GM08714 (cell line): ENCODE results near the gene LEPROT.
A peak's percentile ranks its signal among the peaks of the same experiment; 100 is the strongest.

Experiments
- H3K4me3 ChIP-seq: fragments of 200-500 bp; sonication (Bioruptor generic); 2 replicates; pipeline ENCODE4 v1.5.1; 2014; ENCODE audit warnings: mild to moderate bottlenecking, low read length, inconsistent platforms
- ZNF274 ChIP-seq: IDR thresholded peaks from 2 replicates; pipeline ENCODE4 v1.6.1; 2012; ENCODE audit warnings: mild to moderate bottlenecking, low read depth, low read length

The LEPROT gene

DNA sequence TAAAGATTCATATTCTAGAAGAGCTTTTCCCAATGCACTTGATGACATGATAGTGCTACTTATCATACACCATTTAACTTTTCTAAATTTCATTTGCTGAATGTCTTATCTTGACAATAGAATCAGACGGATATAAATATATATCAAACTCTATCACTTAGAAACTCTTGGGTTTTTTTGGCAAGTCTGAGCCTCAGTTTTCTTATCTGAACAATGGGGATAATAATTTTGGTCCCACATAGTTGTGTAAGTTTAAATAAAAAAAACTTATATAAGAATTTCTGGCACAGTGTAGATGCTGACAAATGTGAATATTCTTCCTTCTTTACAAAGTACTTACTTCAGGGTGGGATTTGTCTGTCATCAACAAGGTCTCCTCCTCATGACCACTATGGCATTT lies 21.5 kb upstream of the LEPROT start:
- no peak overlapping the region for H3K4me3 ChIP-seq
- no peak for TF ChIP-seq ZNF274

- no peak overlapping the region for H3K4me3 ChIP-seq
- no peak for TF ChIP-seq ZNF274
Measured at GRCh38 chr1:65401612-65402011, 18.9 kb upstream of the LEPROT start.

DNA sequence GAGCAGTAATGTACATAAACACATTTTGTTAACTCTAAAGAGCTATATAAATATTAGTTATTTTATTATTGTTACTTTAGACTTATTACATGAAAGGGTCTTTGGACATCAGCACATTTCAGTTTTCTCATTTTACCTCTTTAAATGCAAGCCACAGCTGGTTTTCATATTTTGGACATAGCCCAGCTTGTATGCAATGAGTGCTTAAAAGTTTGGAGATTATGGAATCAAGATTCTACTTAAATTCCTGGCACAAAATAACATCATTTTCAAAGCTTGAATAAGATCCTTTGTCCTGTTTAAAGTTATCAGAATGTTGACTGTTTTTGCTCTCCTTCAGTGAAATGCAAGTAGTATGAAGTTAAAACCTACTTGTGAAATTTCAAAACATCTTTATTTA lies 15.5 kb upstream of the LEPROT start:
- TF ChIP-seq ZNF274, result no peak
- H3K4me3 ChIP-seq, result no peak overlapping the region

- TF ChIP-seq ZNF274, result no peak
- no peak overlapping the region for H3K4me3 ChIP-seq
Measured at GRCh38 chr1:65407877-65408276, 12.6 kb upstream of the LEPROT start.

- no peak for TF ChIP-seq ZNF274
- no peak overlapping the region for H3K4me3 ChIP-seq
Measured at GRCh38 chr1:65409314-65409713, 11.2 kb upstream of the LEPROT start.

GRCh38 chr1:65409816-65410326 lies 10.6 kb upstream of the LEPROT start:
- H3K4me3 ChIP-seq, result no peak overlapping the region
- no peak for TF ChIP-seq ZNF274

- TF ChIP-seq ZNF274, result no peak
- H3K4me3 ChIP-seq, result no peak overlapping the region
Measured at GRCh38 chr1:65412256-65412983, 8.0 kb upstream of the LEPROT start.

DNA sequence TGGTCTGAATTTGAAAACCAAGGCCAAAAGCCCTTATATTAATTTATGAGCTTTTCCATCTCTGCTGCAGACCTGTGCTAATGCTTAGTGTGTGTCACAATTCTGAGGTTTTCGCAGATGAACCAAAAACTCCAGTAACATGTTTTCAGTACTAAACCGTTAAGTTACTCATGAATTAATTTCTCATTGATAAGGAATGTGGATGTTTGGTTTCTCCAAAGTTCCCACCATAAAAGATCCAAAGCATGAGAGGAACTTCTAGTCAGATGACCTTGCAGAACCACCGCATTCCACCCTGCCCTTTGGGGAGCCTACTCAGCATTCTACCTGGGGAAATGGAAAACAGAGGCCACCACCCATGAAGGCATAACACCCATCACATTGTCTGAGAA lies 7.5 kb upstream of the LEPROT start:
- TF ChIP-seq ZNF274, result no peak
- H3K4me3 ChIP-seq, result no peak overlapping the region

DNA sequence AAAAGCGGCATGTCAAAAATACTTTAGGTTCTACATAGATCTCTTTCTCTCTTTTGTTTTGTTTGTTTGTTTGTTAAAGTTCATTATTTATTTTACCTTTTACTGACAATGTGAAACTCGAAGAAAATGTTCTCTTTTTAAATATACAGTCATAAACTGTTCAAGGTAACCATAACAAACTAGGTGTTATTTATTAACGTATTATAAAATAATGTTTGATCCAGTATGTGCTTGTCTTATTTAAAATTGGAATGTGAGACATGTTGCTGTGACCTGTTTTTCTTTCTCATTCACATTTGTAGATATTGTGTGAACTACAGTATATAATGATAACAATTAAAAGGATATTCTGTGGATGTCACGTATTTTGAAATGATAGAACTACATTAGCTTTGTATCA lies 5.9 kb upstream of the LEPROT start:
- no peak for TF ChIP-seq ZNF274
- H3K4me3 ChIP-seq, result no peak overlapping the region

DNA sequence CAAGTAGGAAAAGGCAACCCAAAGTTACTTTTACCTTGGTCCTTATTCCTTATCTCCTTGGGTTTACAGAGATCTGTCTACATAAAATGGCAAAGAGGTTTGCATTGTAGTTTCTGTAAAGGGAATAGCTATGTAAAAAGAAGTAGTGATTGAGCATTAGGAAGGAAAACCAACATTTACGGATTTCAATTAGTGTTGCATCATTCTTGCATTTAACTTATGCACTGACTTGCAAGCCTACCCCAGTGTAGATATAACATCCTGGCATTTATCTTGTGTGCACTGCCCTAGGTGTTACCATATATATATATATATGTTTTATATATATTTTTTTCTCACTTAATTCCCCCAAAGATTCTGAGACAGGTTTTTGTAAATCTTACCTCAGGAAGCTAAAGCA lies 3.7 kb upstream of the LEPROT start:
- TF ChIP-seq ZNF274, result no peak
- no peak overlapping the region for H3K4me3 ChIP-seq

- no peak overlapping the region for H3K4me3 ChIP-seq
- no peak for TF ChIP-seq ZNF274
Measured at GRCh38 chr1:65417729-65418128, 2.7 kb upstream of the LEPROT start.

DNA sequence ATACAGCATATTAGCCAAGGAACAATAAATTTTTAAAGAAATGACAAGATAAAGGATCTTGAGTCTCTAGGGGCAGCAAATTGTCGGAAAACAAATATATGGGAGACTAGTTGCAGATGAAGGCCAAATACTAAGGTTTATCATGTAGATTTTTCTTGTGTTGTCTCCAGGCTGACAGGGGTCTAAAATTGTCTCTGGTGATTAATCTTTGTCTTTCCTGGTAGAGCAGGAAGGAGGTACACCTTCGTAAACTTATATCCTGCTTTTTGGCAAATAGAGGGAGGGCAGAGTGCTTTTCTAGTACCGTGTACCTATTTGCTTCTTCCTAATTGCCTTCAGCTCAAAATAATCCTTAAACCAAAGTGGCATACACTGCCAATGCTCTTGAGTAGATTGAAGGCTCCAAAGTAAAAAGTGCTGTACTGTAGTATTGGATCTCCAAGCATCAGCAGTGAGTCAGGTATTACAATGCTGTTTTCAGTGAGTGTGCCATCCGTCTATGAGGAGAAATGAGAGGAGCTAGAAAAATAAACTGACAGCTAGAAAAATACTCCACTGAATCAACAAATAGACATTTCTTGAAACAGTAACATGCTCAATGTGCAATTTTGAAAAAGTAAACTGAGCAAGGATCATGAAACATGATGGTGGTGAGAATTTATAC lies 1.8 kb upstream of the LEPROT start:
- no peak overlapping the region; the same call in 1 of the 2 replicates for H3K4me3 ChIP-seq
- TF ChIP-seq ZNF274, result no peak

DNA sequence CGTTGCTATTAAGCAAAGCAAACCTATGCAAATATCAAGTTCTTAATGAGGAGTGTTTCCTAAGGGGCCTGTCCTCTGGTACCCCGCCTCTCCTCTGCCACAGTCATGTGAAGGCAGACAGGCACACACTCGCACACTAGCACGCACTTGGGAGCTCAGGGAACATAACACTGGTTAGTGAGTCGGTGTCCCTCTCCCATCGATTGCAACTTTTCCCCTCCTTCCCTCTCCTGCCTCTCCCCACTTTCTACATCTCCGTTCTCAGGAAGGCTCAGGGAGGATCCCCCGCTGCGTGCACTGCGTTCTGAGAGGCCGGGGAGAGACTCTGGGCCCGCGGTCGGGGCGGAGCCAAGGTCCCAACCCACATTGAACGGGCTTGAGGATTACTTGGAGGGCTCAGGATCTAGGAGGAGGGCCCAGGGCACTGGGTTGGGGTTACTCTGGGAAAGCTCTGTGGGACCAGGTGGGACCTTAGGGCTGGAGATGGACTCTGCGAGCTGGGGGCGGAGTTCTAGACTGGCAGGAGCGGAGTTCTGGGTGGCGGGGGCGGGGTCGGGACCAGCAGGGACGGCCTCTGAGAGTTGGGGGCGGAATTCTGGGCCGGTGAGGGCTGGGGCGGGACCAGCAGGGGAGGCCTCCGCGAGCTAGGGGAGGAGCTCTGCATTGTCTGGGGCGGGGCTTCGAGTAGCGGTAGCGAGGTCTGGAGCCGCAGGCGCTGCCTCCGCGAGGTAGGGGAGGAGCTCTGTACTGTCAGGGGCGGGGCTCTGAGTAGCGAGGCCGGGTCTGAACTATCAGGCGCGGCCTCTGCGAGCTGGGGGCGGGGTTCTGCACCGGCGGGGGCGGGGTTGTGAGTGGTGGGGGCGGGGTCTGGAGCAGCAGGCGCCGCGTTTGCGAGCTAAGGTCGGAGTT lies 533 bp upstream of the LEPROT start:
- peak overlapping the region; percentile 69 for H3K4me3 ChIP-seq
- no peak for TF ChIP-seq ZNF274

DNA sequence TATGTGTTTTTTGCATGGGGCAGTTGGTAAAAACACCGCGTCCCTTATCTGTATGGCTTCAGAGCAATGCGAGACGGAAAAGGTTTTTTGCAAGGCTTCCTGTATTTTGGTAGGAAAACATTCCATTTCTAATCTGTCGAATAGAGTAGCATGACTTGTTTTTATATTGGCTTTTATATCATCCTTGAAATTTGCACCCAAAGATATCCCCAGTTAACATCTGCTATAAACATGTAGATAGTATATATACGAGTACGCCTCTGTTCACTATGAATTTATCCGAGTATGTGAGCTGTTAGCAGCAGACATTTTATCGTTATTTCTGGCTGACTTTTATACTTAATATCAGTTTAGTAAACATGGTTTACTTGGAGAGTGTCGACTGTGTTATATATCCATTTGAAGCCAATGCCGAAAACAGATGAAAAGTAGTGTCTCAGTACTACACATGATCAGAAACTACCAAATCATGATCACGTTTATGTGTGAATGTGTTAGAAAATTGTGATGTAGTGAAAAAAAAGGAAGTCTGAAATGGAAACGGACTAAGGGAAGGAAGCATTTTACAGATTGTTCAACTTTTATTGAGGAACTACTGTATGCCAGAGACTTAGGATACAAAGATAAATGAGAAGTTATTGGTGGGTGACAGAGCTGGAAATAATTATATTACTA lies 1.0 kb downstream of the LEPROT start:
- peak overlapping the region; percentile 100 for H3K4me3 ChIP-seq
- no peak for TF ChIP-seq ZNF274
